GM21360 (cell line): Measurements from ENCODE around the gene LY6G6F.
A peak's percentile ranks its signal among the peaks of the same experiment; 100 is the strongest.

Experiments
- ATAC-seq: cut with Tn5 transposase; IDR thresholded peaks from one replicate; pipeline ENCODE4 v1.9.1; 2021; ENCODE audit warnings: mild to moderate bottlenecking, moderate library complexity; ENCODE audit not compliant: unreplicated experiment

Gene LY6G6F

GRCh38 chr6:31706599-31706998, at the start of gene LY6G6F:
TSS of gene LY6G6F (plus strand) at chr6:31706866. CDS start at chr6:31706907, 41 bp downstream.
- no peak for ATAC-seq

GRCh38 chr6:31657406-31658157, 49.1 kb upstream of the LY6G6F start:
- no peak for ATAC-seq

- no peak for ATAC-seq
Measured at GRCh38 chr6:31658158-31658688, 48.4 kb upstream of the LY6G6F start.

- ATAC-seq: no peak
Measured at GRCh38 chr6:31658983-31659648, 47.5 kb upstream of the LY6G6F start.

GRCh38 chr6:31659649-31660380, 46.9 kb upstream of the LY6G6F start:
- no peak for ATAC-seq

- no peak for ATAC-seq
Measured at GRCh38 chr6:31660381-31661261, 46.0 kb upstream of the LY6G6F start, which contains the start of gene C6orf47. TSS of gene C6orf47 (minus strand) at chr6:31660778. CDS start at chr6:31659947, 831 bp downstream.

GRCh38 chr6:31661262-31662123, 45.2 kb upstream of the LY6G6F start:
- ATAC-seq: no peak

- no peak for ATAC-seq
Measured at GRCh38 chr6:31662124-31662723, 44.4 kb upstream of the LY6G6F start.

GRCh38 chr6:31663126-31663960, 43.3 kb upstream of the LY6G6F start:
- no peak for ATAC-seq

- no peak for ATAC-seq
Measured at GRCh38 chr6:31663961-31664789, 42.5 kb upstream of the LY6G6F start.

GRCh38 chr6:31664790-31665500, 41.7 kb upstream of the LY6G6F start, which contains the start of gene GPANK1:
TSS of gene GPANK1 (minus strand) at chr6:31664997. CDS start at chr6:31664478, 519 bp downstream.
- ATAC-seq: peak; percentile 27

GRCh38 chr6:31665501-31666336, 40.9 kb upstream of the LY6G6F start, which contains the start of gene CSNK2B:
TSS of gene CSNK2B (plus strand) at chr6:31666080. CDS start at chr6:31666832, 752 bp downstream.
- peak; percentile 70 for ATAC-seq

- no peak for ATAC-seq
Measured at GRCh38 chr6:31666337-31666965, 40.2 kb upstream of the LY6G6F start.

- no peak for ATAC-seq
Measured at GRCh38 chr6:31669676-31670075, 37.0 kb upstream of the LY6G6F start, which contains the start of gene LY6G5B. TSS of gene LY6G5B (plus strand) at chr6:31669976. CDS start at chr6:31670951, 975 bp downstream.
